Brain pericyte (primary cell): ENCODE data around the gene PDE4C.
"Not testable (repeated sequence)": the region's sequence is repeated elsewhere in the genome, so short reads cannot be mapped to it uniquely, and the experiment has no call there.

ENCODE experiments used
- DNase-seq: peaks from one replicate; pipeline ENCODE4 v3.0.0-alpha.2; 2012; ENCODE audit warnings: low read depth, low spot score

The PDE4C gene

DNA sequence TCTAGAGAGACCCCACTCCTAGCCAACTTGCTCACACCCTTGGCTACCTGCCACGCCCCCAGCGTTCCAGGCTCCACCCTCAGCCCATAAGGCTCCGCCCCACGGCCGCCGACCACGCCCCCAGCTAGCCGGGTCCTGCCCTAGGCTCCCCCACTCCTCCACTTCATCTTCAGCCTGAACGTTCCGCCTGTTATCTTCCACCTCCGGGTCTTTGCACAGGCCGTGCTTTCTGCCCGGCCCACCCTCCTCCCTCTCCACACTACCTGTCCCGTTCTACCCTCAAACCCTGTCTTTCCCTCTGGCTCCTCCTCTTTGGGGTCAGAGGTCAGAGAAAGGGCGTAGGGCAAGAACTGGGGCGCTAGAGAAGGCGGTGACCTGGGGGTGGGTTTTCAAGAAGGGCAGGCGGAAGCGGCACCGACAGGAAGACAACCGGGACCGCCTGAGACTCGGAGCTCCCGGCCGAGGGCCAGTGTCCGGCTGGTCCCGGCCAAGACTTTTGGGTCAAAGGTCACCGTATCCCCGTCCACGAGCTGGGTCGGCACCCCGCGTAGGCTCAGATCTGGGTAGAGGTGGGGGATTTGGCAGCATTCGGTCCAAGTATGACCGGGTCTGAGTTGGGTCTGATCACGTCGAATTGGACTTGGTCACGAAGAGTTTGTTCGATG, 2.2 kb downstream of the PDE4C start:
- no peak for DNase-seq

DNA sequence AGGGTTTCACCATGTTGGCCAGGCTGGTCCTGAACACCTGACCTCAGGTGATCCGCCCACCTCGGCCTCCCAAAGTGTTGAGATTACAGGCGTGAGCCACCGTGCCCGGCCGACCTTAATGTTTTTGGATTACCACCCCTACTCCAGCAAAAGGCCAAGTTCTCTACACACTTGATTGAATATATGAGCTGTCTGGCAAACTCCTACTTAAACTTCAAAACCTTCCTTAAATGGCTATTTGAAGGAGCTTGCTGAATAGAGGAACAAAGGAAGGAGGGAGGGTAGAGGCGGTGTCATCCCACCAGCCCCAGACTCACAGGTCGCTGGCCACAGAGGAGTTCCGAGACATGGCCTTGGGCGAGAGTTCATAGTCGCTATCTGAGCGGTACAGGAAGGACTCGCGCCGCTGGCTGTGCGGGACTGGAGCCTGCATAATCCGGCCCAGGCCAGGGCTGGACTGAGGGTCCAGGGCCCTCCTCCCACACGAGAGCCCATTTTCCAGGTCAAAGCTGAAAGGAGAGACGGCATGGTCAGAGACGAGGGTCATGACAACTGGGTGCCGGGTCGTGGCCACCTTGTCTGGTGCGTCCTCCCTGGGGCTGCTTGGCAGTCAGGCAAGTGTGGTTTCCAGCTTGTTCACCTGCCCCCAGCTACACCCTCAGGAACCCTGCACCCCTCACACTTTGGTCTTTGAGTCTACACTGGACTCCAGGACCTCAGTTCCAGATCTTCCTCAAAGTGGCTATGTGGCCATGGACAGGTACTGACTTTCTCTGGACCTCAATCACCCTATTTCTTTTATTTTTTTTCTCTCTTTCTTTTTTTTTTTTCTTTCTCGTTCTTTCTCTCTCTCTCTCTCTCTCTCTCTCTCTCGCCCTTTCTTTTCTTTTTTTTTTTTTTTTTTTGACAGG, 4.2 kb downstream of the PDE4C start:
- no peak for DNase-seq

DNA sequence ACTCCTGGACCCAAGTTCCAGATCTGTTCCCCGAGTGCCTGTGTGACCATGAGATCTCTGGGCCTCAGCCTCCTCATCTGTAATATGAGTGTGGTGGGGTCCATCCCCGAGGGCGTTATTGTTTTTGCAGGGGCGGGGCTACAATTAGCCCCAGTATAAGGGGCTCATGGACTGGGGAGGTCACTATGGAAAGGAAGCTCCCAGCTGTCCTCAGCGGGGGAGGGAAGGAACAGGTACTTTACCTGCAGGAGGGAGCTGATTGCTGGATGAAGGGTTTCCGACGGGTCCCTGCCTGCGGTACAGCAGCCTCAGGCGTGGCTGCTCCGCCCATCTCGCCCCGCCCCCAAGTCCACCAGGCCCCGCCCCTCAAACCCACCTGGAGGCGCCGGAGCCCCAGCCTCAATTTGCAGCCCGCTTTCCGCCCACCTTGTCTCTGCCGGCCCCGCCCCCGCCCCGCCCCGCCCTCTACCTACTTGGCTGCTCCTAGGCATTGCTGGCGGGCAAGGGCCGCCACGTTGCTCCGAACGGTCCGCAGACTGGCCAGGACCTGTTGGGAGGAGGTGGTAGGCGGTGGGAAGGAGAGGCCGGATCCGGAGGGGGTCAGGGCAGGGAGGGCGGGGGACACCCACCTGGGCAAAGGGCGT, 5.5 kb downstream of the PDE4C start:
- no peak for DNase-seq

DNA sequence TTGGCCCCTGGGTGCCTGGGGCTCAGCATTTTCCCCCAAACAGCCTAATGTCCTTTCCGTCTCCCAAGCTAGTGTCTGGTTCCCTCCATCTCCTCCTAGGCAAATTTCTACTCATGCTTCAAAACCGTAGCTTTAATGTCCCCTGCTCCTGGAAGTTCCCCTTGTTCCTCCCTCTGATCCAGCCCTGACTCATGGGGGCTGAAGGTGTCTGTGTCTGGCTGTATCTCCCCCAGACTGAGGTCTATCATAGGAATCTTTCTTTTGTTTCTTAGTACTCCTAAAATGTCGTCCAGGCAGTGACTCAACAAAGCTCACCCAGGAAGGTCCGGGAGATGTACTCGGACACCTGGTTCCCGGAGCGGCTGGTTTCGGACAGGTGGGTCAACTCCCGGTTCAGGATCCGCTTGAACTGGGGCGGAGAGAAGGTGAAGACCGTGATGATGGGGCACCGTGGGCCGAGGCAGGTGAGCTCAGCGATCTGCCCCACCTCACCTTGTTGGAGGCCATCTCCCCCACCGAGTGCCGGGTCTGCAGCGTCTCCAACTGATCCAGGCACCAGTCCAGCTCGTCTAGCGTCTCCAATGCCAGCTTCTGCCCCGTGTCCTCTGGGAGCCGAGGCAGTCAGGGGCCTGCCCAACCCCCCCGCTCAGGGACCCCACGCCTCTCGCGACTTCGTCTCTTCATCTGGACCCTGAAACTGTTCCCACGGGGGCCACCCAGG, 6.2 kb downstream of the PDE4C start:
- DNase-seq: no peak

DNA sequence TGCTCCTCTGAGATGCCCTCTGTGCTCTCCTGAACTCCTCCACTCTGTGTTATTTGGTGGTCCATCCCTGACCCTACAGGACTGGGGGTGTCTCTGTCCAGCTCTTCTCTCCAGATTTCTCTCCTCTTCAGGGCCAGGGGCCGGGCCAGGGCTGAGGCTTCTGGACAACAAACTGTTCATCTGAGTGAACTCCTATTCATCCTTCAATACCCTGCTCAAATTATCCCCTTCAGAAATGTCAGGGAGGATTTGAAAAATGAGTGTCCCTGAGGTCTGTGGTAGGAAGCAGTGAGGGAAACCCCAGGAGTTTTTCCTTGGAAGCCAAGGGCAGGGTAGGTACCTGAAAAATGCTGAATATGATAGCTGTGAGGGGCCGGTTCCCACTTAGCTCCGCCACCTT, 7.6 kb downstream of the PDE4C start:
- no peak for DNase-seq

DNA sequence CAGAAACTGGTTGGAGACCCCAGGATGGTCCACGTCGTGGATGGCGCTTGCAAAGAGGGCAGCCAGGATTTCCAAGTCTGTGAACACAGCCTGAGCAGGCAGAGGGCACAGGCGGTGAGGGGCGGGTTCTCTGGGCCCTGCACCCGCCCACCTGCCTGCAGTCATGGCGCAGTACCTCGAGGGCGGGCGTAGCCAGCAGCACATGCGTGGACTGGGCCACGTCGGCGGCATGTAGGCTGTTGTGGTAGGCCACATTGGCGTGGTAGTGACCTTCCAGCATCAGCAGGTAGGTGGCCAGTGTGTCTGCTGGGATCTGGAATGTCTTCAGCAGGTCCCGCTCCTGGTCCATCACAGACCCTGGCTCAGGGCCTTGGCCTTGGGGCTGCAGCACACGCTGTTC, 8.1 kb downstream of the PDE4C start:
- DNase-seq: no peak

DNA sequence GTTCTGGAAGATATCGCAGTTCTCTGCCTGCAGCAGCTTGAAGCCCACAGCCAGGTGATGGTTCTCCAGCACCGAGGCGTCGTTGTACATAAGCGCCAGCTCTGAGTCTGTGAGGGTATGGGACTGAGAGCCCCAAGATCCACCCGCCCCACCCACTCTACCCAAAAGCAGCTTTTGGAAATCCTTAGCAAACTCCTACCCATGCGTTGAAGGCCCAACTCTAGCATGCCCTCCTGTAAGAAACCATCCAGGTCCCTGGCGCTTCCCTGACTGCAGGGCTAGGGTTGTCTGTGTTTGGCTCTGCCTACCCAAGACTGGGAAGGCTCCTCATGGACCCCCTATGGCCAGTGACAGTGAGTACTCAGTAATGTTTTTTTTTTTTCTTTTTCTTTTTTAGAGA, 9.4 kb downstream of the PDE4C start:
- no peak for DNase-seq

DNA sequence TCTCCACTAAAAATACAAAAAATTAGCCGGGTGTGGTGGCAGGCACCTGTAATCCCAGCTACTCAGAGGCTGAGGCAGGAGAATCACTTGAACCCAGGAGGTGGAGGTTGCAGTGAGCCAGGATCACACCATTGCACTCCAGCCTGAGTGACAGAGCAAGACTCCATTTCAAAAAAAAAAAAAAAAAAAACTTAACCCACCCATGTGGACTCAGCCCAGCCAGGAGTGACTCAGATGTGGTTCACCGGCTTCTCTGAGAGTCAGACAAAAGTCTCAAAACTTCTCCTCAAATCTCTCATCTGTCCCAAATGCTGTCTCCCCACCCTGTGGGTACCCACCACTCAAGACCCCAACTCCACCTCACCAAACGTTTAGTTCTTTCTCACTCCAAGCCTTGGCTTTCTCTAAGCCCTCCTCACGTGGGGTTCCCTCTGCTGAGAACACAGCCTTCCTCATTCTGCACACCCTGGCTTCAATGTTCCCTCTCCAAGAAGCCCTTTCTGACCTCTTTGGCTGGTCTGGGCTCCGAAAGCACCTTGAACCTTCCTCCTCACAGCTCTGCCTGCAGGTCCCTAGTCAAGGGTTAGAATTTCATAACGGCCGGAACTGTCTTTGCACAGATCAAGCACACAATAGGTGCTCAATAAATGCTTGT, 11.3 kb downstream of the PDE4C start:
- no peak for DNase-seq

DNA sequence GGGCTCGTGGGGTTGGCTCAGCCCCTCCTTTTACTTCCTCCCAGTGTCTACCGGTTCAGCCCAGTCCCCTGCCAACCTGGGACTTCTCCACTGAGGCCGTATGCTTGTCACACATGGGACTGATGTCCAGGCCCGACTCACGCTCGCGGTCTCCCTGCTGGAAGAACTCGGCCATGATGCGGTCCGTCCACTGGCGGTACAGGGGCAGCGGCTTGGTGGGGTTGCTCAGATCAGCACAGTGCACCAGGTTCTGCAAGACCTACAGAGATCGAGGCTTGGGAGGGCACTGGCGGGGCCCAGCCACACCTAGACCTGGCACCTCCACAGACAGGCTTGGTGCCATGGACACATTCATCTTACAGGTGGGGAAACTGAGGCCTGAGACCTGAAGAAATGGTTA, 14.6 kb downstream of the PDE4C start:
- DNase-seq: no peak

DNA sequence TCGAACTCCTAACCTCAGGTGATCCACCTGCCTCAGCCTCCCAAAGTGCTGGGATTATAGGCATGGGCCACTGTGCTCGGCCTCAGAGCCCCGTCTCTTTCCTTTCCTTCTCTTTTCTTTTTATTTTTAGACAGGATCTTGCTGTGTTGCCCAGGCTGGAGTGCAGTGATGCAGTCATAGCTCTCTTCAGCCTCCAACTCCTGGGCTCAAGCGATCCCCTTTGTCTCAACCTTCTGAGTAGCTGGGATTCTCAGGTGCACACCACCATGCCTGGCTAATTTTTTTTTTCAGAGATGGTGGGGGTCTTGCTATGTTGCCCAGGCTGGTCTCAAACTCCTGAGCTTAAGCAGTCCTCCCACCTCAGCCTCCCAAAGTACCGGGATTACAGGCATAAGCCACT, 16.3 kb downstream of the PDE4C start:
- not testable (repeated sequence) for DNase-seq

DNA sequence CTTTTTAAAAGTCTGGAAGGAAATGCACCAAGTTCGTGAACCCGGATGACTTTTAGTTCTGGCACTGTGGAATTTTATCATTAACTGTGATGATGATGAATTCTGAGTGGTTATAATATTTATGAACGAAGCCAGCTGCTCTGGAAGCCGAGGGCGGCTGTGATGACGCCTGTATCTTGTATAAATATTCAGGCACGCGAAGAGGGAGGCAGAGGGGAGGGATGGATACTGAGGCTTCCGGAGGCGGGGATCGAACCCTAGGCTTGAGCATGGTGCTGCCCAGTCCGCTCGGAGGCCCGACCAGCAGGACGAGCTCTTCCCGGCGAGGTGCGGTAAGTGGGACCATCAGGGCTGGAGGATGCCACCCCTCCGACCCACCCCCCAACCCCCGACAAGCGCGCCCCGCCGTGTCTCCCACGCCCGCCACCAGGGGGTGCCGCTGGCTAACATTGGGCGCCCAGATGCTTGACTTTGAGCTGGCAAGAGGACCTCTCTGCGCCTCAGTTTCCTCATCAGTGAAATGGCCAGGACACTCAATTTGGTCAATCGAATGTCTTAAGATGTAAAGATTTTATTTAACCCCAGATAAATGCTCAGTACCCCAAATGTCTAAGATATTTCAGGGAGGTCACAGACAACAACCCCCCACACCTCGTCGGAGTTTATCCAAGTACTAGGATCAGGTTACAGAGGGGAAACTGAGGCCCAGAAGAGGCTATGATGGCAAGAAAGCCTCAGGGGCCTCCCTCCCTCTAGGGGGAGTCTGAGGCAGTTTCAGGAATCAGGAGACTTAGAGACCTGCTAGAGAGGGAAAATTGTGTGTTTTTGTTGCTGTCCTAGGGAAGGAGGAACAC, 17.9 kb downstream of the PDE4C start:
- no peak for DNase-seq

DNA sequence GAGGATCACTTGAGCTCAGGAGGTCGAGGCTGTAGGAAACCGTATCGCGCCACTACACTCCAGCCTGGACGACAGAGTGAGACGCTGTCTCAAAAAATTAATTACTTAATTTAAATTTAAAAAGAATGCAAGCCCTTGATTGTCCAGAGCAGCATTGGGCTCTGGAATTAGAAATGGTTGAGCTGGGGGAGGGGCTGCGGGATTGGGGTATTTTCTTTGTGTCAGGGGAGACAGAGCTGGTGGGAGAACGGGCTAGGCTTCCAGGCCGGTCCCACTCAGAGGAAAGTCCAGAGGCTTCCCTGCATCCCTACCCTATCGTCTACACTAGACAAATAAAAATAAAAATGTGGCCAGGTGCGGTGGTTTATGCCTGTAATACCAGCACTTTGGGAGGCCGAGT, 20.2 kb downstream of the PDE4C start:
- no peak for DNase-seq

DNA sequence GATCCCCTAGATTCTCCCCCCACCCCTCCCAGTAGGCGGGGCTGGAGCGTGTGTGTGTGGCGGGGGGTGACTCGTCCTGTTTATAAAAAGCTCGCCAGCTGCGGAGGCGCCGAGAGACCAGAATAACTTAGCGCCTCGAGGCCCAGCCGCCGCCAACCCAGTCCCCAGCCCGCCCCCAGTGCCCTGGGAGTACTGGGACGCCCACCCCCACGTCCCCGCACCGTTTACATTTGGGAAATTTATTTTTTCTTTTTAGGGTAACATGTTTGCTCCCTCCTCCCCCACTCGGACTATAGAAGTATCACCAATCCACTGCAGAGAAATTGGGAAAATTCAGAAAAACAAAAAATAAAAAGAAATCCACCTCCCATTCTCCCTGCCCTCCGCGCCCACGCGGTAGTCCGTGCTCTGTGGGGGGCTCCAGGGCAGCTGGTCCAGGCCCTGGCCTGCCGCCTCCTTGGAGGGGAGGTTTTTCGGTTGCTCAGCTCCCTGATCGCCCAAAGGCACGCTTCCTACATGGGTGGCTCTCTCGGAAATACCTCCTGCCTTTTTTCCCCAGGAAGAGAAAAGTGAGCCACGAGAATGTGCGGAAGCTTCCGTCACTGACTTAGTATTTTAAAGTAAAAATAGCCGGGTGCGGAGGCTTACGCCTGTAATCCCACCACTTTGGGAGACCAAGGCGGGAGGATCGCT, 20.9 kb downstream of the PDE4C start:
- no peak for DNase-seq

DNA sequence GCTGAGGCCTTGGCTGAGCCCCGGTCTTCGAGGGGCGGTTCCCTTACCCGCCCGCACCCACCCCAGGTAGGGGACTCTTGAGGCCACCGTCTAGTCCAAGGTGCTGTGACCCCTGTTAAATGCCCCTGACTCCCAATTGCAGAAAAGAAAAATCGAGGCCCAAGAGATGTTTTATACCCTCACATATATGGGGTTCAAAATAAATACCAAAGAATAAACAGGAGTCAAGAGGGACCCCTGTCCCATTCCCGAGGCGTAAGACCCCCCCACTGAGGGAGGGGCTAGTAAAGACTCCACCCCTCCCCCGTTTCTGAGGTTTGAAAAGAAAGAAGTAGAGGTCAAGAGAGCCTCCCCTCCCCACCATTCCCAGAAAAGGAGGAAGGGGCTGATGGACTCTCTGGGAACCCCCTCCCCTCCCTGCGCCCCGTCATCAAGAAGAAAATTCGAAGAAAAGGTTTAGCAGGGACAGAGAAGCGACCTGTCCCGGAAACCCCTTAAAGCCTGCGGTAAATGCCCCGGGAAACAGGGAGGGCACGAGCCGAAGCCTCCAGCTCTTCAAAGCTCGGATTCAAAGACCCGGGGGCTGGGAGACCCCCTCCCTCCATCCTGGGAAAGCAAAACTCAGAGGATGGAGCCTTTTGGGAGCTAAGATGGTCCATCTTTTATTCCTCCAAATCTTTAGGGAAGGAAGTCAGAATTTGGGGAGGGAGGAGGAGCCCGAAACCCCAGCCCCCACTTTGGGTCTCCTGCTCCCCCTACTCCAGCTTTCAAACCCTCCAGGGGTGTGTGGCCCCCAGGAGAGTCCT, 21.6 kb downstream of the PDE4C start:
- no peak for DNase-seq

DNA sequence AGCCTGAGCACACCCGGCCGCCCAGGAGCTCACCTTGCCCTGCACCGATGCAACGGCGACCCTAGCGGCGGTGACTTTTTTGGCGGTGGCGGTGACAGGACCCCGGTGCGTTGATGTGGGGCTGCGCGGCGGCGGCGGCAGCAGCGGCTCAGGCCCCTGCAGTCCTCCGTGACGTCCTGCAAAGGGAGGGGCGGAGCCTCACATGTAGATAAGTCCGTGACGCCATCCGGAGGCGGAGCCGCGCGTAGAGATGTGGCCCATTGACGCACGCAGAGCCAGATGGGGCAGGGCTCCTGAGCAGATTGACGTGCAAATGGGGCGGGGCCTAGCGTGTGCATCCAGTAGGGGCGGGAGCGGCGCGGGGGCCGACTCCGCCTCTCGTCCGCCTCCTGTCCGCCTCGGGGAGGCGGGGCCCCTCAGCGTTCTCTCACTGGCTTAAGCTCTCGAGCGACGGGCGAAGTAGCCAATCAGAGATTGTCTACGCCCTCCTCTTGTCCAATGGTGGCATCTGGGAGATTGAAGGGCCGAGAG, 22.3 kb downstream of the PDE4C start, which contains the start of gene RAB3A:
Gene RAB3A (minus strand): TSS at position 180 of the 531 bp plus-strand sequence. CDS start 1,302 bp downstream, outside the sequence.
- peak; percentile 100 for DNase-seq

DNA sequence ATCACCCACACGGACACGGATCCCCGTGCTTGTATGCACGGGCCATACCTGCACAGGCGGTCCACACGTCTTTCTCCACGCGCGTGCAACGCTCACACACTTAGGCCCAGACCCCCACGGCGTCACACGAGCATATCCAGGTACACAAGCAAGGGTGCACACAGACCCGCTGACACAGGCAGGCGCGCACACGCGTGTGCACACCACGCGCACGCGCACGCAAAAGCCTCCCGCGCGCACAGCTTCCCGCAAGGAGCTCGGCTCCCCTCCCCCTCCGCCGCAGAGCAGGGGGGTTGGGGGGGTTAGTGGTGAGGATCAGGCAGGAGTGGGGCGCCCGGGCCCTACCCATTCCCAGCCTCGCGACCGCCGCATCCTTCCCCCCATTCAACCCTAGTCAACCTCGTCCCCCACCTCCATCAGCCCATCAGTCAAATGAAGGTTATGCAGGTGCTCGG, 22.8 kb downstream of the PDE4C start:
- DNase-seq: no peak

DNA sequence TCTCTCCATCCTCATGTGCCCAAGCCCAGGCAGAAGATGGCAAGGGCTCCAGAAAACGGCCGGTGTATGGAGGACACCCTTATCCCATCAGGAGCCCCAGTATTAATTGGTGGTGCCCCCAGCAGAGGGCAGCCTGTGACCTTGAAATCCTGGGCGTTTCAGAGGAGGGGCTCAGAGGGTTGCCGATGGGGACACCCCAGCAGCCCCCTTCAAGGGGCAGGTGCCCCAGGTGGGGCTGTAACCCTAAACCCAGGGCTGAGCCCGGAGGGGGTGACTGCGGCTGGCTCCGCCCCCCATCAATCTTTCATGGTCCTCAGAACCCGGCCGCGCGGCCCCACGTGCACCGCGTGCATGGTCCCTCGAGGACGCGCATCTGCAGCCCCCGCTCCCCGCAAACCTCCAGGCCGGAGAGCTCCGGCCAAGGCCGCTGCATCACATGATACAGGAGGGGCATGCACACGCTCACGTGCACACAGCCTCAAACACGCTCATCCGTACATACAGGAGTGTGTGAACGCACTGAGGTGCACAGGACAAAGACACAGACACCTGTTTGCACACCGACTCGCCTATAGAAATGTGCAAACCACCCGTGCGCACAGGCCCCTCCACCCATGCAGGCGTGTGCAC, 23.3 kb downstream of the PDE4C start:
- no peak for DNase-seq

DNA sequence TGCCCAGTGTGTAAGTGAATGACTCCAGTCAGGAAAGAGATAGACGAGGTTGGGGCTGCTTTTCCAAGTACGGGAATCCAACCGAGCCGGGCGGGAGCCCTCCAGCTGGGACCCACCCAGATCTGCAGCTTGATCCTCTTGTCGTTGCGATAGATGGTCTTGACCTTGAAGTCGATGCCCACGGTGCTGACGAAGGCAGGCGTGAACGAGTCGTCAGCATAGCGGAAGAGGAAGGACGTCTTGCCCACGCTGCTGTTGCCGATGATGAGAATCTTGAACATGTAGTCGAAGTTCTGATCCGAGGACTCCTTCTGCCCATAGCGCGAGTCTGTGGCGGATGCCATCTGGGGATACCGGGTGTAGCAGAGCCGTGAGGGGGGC, 23.9 kb downstream of the PDE4C start:
- DNase-seq: no peak
